ENCODE data around the gene ESR1.

The ESR1 gene

DNA sequence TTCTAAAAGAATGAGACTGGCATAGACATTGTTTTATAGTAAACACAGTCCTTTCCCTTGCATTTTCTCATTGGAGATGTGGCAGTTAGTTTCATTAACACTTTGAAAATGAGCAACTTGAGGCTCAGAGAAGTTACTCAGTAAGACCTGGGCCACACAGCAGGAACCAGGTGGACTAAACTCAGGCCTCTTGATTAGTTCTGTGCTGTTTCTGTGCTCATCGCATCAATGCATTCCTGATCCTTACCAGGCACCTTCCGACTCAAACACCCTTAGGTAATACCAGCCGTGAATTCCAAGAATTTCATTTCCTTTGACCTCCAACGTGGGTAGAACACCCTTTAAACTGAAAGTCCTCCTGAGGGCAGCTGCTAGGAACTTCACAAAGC lies 362.8 kb downstream of the ESR1 start:
- DNase-seq (ENCODE audit: insufficient read length, low spot score) (no peak), FAIRE-seq (no peak)
- TF ChIP-seq, protein P1, sequence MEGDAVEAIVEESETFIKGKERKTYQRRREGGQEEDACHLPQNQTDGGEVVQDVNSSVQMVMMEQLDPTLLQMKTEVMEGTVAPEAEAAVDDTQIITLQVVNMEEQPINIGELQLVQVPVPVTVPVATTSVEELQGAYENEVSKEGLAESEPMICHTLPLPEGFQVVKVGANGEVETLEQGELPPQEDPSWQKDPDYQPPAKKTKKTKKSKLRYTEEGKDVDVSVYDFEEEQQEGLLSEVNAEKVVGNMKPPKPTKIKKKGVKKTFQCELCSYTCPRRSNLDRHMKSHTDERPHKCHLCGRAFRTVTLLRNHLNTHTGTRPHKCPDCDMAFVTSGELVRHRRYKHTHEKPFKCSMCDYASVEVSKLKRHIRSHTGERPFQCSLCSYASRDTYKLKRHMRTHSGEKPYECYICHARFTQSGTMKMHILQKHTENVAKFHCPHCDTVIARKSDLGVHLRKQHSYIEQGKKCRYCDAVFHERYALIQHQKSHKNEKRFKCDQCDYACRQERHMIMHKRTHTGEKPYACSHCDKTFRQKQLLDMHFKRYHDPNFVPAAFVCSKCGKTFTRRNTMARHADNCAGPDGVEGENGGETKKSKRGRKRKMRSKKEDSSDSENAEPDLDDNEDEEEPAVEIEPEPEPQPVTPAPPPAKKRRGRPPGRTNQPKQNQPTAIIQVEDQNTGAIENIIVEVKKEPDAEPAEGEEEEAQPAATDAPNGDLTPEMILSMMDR (IDR thresholded peaks at IDR 0.05; ENCODE audit: insufficient read depth, missing control alignments) = no peak

DNA sequence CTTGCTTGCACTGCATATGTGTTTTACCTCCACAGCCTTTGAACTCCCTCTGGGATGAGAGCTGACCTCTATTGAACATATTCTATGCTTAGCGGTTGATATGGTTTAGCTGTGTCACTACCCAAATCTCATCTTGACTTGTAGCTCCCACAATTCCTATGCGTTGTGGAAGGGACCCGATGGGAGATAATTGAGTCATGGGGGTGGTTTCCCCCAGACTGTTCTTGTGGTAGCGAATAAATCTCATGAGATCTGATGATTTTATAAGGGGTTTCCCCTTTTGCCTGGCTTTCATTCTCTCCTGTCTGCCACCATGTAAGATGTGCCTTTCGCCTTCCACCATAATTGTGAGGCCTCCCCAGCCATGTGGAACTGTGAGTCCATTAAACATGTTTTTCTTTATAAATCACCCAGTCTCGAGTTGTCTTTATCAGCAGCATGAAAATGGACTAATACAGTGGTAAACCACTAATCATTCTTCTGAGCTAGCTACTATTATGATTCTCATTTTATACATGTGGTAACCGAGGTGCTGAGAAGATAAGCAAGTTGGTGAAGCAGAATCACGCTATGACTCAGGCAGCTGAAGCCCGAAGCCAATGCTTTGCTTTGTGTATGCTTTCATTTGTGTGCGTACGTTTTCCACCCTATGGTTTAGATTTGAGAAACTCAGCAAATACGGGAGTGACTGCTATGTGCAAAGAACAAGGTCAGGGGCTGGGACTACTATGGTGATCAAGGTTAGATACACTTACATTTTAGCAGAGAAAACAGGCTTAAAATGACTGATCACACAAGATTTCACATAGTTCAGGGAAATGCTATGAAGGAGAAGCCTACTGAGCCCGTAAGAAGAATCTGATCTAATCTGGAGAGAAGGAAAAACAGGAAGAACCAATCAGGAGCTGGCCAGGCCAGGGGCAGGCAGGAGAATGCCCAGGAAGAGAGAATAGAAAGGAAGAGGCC lies 363.5 kb downstream of the ESR1 start:
- no peak for FAIRE-seq
- DNase-seq (ENCODE audit: insufficient read length, low spot score) = no peak
- TF ChIP-seq, protein P1 (IDR thresholded peaks at IDR 0.05; ENCODE audit: insufficient read depth, missing control alignments) = no peak

DNA sequence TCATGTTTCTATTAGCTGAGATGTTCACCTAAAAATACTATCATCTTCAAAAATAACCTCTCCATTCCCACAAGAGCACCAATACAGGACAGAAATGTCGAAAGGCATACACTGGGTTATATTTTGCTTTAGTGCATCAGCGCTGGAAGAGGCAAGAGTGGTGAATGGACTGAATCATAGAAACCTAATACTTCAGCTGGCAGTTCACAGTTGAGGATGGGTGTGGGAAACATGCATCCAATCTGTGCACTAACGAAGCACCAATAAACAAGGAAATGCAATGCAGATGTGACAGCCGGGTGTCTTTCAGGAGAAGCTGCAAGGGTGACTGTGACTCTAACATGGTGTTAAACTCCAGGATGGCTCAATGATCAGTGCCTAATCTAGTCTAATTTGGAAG lies 365.8 kb downstream of the ESR1 start:
- DNase-seq (ENCODE audit: insufficient read length, low spot score) = no peak
- no peak for FAIRE-seq
- TF ChIP-seq, protein P1 (IDR thresholded peaks at IDR 0.05; ENCODE audit: insufficient read depth, missing control alignments) = no peak

DNA sequence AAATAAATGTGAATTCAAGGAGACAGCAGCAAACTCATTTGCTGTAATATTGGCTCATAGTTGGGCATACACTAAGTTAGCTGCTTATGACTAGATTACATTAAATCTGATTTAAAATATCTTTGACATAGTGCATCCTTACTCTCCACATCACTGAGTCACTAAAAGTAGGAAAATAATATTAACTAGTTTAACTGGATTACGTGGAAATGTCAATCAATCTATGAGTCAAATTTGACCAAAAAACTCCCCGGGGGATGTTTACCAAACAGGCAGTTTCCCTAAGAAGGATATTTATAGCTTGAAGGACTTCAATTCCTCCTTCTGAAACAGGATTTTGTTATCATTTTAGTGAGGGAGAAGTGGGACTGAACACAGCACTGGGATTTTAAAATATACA lies 366.5 kb downstream of the ESR1 start:
- TF ChIP-seq, protein P1 (IDR thresholded peaks at IDR 0.05; ENCODE audit: insufficient read depth, missing control alignments) = no peak
- DNase-seq (ENCODE audit: insufficient read length, low spot score) = no peak
- FAIRE-seq = no peak

DNA sequence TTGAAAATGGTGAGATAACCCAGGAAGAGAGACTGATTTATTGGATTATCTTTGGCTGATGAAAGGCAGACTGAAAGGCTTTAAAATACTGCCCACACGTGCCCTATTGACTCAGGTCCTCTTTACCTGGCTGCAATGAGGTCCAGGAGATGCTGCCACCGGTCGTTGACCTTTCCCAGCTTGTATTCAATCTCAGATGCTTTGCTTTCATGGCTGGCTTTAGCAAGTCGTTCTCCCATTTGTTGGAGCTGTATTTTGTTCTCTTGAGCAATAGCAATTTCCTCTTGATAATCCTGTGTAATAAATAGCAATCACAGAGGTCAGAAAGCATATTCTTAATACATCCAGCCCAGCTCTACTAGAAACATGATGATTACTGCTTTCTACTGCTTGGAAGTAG lies 368.8 kb downstream of the ESR1 start:
- DNase-seq (ENCODE audit: insufficient read length, low spot score) (no peak), FAIRE-seq (no peak)
- TF ChIP-seq, protein P1 (IDR thresholded peaks at IDR 0.05; ENCODE audit: insufficient read depth, missing control alignments) = no peak

All from D721Med (cell line).